Measurements from ENCODE around the gene GUCA1A. TPM values are rescaled to one million over a fixed set of nuclear protein-coding genes. Genes with fewer than 3 reads are reported as not detected.

The GUCA1A gene
- total RNA-seq, 1 donor from 2014 or later, result 0.21 TPM

DNA sequence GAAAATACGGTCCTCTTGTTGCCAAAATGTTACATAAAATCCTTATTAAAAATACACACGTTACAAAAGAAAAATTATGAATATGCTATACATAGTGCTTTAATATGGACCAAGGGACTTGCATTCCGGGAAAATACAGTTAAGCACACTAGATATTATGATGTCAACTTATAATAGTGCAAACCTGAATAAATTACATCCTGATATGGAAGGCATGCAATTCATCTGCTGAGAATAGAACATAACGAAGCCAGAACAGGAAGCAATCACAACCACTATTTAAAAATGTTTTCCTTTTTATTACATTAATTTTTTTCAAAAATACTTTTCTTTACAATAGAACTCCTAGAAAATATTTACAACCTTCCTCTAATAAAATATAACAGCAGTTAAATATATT lies 52.3 kb downstream of the GUCA1A start:
- Histone ChIP-seq H3K9me3 (no peaks in the 10 kb centered on the region), H3K27me3 (no peaks in the 10 kb centered on the region), H3K4me1 (no peaks in the 10 kb centered on the region), H3K36me3 (peaks cover 0 to 8% of the 10 kb centered on the region in 2 donors), H3K27ac (no peak overlapping the region), H3K4me3 (no peak overlapping the region)
- TF ChIP-seq, protein P1, sequence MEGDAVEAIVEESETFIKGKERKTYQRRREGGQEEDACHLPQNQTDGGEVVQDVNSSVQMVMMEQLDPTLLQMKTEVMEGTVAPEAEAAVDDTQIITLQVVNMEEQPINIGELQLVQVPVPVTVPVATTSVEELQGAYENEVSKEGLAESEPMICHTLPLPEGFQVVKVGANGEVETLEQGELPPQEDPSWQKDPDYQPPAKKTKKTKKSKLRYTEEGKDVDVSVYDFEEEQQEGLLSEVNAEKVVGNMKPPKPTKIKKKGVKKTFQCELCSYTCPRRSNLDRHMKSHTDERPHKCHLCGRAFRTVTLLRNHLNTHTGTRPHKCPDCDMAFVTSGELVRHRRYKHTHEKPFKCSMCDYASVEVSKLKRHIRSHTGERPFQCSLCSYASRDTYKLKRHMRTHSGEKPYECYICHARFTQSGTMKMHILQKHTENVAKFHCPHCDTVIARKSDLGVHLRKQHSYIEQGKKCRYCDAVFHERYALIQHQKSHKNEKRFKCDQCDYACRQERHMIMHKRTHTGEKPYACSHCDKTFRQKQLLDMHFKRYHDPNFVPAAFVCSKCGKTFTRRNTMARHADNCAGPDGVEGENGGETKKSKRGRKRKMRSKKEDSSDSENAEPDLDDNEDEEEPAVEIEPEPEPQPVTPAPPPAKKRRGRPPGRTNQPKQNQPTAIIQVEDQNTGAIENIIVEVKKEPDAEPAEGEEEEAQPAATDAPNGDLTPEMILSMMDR (IDR thresholded peaks at IDR 0.05), result no peak
- intact Hi-C loops (cut with DNase I), result no loop called here
- DNase-seq (ENCODE audit: low spot score in 2 of 2), result no peak

DNA sequence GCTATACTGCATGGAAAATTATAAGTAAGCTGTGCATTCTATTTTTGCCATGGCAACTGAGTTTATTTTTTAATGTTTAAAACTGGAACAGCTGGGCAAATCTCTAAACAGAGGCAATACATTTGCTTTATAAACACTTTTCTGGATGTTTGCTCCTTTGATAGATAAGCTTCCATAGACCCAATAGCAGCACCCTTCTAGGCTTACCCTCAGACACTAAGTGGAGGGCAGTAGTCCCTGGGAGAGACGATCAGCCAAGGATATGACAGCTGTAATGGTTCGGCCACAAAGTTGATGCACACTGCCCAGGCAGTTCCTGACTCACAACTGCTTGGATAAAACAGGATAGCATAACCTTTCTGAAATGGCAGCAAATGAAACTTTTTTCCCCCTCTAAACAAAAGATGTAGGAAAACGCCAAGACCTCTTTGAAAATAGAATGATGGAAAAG lies 53.0 kb downstream of the GUCA1A start:
- Histone ChIP-seq H3K9me3 (no peaks in the 10 kb centered on the region), H3K4me3 (no peak overlapping the region), H3K27me3 (no peaks in the 10 kb centered on the region), H3K36me3 (peaks cover 0 to 8% of the 10 kb centered on the region in 2 donors), H3K27ac (no peak overlapping the region), H3K4me1 (no peaks in the 10 kb centered on the region)
- intact Hi-C loops (cut with DNase I), result no loop called here
- TF ChIP-seq, protein P1 (IDR thresholded peaks at IDR 0.05), result no peak
- no peak for DNase-seq (ENCODE audit: low spot score in 2 of 2)

DNA sequence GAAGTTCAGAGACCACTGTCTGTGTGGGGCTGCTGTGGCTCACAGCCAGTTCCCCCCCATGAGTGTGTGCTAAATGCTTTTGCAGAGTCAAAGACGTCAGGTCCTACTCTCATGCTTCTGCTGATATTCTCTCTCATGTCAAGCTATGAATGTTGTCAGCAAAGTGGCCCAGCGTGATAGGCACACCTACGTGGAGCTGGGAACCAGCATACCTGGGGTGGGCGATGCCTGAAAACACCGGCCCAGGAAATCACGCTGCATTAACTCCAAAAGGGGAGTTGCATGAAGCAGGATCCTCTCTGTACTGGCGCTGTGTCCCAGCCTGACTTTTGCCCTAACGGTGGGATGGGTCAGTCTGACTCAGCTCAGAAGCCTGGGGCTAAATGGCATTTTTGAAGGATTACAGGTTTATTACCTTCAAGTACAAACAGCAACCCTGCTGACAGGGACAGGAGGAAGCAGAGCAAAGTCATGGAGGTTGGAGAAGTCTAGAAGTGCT lies 53.5 kb downstream of the GUCA1A start:
- TF ChIP-seq, protein P1 (IDR thresholded peaks at IDR 0.05), result no peak
- H3K27me3 ChIP-seq, result no peaks in the 10 kb centered on the region
- no peak for DNase-seq (ENCODE audit: low spot score in 2 of 2)
- no peaks in the 10 kb centered on the region for H3K4me1 ChIP-seq
- intact Hi-C loops (cut with DNase I), result no loop called here
- H3K9me3 ChIP-seq, result no peaks in the 10 kb centered on the region
- no peak overlapping the region for H3K4me3 ChIP-seq
- H3K27ac ChIP-seq, result no peak overlapping the region
- peaks cover 0 to 8% of the 10 kb centered on the region in 2 donors for H3K36me3 ChIP-seq

DNA sequence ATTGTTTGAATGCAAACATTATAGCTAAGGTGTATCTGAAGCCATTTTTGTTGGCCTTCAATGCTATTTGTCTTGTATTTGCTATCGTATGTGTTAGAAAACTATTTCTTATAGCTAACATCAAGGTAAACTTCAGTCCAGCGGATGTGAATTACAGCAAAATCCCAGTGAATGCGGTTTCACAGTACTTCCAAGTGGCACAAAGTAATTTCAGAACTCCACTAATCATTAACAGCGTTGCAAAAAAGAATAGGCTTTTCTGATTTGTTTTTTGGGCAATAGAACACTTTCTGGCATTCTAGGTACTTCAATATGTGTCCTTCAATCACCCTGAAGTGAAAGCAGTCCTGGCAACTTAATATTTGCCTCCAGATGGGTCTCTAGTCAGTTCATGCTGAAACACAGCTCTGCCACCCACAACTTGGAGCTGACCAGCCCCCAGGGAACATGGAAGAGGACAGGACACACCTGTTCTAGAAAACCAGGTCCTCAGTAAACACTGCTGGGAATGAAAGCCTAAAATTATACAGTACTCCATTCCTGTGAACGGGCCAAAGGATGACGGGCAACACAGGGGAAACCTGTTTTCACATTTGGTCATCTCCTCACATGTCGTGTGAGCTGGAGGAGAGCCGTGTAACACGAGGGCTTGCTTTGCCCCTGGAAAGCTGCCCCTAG lies 54.1 kb downstream of the GUCA1A start:
- intact Hi-C loops (cut with DNase I), result no loop called here
- Histone ChIP-seq H3K4me1 (no peaks in the 10 kb centered on the region), H3K9me3 (no peaks in the 10 kb centered on the region), H3K36me3 (peaks cover 0 to 8% of the 10 kb centered on the region in 2 donors), H3K4me3 (no peak overlapping the region), H3K27ac (no peak overlapping the region), H3K27me3 (no peaks in the 10 kb centered on the region)
- TF ChIP-seq, protein P1 (IDR thresholded peaks at IDR 0.05), result no peak
- no peak for DNase-seq (ENCODE audit: low spot score in 2 of 2)

DNA sequence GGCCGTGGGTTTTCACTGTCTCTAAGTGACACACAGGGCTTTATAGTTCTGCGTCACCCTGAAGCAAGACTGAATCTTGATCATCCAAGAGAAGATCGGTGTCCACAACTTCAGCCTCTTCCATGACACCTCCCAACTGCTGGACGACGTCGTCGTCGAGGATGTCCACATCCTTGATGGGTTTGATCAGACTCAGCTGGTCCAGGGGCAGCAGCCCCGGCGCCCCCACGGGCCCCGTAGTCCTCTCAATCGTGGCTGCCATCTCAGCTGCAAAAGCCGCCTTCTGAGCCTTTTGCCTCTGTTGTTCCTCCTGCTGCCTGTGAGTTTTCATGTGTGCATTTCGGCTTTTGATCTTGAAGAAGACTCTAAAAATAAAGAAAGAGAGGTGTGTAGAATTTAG lies 55.1 kb downstream of the GUCA1A start:
- Histone ChIP-seq H3K4me3 (no peak overlapping the region), H3K27me3 (no peaks in the 10 kb centered on the region), H3K36me3 (peaks cover 0 to 8% of the 10 kb centered on the region in 2 donors), H3K27ac (no peak overlapping the region), H3K9me3 (no peaks in the 10 kb centered on the region), H3K4me1 (no peaks in the 10 kb centered on the region)
- intact Hi-C loops (cut with DNase I), result no loop called here
- TF ChIP-seq, protein P1 (IDR thresholded peaks at IDR 0.05), result no peak
- DNase-seq (ENCODE audit: low spot score in 2 of 2), result no peak

Other genes starting within 250 kb of the GUCA1A start
- 130 TPM for gene CCND3, start 231.6 kb upstream of the GUCA1A start, total RNA-seq
- 26.0 TPM for gene TAF8, start 122.8 kb upstream of the GUCA1A start, total RNA-seq
- 1.3 TPM for gene C6orf132, start 30.7 kb upstream of the GUCA1A start, total RNA-seq
- gene GUCA1B, start 21.6 kb downstream of the GUCA1A start, total RNA-seq, result 0.64 TPM
- 5.4 TPM for gene MRPS10, start 44.5 kb downstream of the GUCA1A start, total RNA-seq